Activated T-cell treated with anti-CD3 and anti-CD28 coated beads for 24 hours (primary cell): ENCODE results near the gene PRR18.

Experiments
- DNase-seq: peaks from one replicate; pipeline ENCODE4 v3.0.0-alpha.2; 2020; ENCODE audit warnings: low read depth

PRR18 gene

DNA sequence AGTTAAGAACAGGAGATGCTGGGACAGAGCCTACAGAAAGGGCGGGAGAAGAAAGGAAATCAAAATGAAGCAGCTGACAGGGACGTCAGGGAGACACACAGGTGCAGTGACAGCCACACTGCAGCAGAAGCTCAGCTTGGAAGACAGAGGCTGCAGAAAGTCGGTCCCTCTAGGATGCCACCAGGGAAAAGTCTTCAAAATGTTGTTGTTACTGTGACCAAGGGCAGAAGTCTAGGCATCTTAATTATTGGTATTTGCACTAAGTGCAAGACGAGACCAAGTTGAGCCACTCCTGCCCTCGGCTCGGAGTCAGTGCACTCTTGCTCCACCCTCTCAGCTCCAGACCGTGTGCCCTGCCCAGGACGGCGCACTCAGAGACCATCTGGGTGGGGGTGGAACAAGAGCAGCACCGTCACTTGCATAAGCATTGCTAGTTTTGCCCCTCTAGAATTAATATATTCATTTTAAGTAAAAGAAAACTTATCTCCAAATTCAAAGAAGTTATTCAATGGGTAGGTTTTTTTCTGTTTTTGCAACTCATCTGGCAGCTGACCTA is 2.6 kb downstream of the PRR18 start:
- no peak for DNase-seq

DNA sequence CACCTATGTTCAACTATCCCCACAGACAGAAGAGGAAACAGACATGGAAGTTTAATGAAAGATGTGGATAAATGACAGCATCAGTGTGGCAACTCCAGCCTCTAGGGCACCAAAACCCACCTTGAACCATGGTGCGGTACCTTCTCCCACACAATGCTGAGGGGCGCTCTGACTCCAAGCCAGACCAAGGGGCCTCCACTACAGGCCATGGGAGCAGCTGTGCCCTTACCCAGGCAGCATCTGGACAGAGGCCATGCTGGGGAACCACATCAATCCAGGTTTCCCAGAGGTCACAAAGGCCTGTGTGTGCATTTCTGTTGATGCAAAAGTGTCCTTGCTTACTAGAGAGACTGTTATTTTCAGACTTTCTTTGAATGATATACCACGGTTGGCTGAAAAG is 4.1 kb downstream of the PRR18 start:
- no peak for DNase-seq

DNA sequence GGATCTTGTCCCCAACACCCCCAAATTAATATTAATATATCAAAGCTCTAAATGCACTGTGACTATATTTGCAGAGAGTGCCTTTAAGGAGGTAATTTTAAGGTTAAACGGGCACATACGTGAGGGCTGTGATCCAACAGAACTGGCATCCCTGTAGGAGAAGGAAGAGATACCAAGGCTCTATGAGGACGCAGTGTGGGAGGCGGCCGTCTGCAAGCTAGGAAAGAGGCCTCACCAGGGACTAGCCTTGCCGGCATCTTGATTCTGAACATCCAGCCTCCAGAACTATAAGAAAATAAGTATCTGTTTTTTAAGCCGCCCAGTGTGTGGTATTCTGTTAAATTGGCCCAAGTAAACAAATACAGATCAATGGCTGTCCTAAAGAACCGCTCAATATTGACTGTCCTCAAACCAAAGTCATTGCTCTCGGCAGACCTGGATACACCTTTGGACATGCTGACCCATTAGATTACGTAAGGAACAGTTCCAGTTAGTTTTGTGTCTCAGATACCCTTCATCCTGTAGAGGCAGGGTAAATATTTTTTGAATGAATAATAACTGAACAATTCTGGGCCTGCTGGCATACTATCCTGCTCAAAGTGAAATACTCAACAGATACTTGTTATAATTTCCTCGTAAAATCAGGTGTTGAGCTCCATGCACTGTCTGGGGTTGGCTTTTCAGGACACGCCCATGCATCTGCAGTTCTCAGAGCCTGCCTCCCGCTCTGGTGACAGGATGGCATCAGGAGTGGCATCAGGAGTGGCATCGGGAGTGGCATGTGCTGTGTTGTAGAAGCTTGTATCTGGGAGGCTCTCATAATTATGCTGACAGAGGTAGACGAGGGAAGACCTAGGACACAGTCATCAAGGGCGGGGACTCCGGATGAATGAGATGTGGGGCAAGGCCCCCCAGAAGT is 6.3 kb downstream of the PRR18 start:
- DNase-seq = no peak

DNA sequence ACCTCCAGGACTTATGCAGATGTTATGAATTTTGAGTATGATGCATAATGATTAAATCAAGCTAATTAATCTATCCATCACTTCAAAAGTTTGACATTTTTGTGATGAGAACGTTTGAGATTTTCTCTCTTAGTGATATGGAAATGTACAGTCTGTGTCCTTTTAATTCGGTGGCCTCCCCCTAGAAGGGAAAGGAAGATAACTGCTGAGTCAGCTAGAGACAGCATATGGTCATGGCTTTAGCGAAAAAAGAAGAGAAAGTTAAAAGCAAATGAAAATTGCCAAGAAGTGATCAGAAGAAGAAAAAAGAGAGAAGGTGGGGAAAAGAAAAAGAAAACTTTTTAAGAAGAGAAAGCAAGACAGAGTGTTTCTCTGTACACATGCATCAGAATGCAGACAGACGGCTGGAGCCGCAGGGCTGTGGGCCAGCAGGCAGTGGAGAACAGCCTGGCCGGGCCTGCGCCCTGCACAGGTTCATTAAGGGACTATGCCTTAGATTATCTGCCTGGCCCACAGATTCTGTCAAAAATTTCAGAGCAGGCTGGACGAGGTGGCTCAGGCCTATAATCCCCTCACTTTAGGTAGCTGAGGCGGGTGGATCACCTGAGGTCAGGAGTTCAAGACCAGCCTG is 7.7 kb downstream of the PRR18 start:
- DNase-seq = no peak

DNA sequence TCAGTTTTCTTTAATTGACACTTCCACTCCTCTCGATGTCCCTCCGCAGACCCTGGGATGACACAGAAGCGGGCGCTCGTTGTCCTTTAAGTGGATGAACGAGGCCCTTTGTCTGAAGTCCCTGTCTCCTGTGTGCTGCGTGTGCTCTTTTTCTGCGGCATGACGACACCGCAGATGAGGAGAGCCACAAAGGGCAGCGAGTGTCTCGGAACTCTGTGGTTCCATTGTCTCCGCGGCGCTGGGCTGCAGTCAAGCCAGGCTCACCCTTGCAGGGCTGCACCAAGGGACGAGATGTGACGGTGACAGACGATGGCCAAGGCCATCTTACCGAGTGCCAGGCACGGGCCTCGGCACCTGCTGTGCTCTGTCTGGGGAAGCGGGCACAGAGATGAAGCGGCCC is 10.6 kb downstream of the PRR18 start:
- no peak for DNase-seq

DNA sequence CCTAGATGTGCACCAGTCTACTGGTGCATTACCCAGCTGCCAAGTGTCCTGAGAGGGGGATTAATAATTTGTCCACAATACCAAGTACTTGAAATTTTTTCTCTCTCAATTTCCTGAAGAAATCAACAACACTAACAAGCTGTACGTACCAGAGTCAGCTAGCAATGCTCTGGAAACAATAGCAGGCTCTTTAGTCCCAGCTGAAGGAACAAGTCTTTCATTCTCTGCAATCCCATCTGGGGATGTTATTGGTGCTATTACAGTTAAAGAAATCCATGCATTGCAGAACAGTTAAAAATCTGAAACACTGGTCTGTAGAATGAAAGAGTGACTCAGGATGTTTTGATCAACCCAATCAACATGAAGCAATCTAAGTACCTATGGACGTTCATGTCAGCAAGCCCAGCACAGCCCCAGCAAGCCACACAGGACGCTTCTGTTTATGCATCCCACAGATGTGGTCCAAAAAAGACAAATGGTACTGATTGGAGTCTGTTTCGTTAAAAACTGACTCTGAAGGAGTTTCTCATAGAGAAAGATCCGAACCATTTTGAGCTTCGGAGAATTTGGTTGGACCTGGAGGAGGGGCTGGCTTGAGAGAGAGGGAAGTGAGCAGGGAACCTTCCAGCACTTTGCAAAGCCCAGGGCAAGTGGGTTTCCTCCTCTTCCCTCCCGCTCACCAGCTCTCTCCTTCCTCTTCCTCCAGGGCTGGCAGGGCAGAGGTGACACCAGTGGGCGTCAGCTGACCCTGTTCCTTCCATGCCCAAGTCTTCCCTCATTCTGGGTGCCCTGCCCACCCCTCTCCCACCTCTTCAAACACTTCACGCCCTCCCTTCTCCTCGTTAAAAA is 11.9 kb downstream of the PRR18 start:
- no peak for DNase-seq

DNA sequence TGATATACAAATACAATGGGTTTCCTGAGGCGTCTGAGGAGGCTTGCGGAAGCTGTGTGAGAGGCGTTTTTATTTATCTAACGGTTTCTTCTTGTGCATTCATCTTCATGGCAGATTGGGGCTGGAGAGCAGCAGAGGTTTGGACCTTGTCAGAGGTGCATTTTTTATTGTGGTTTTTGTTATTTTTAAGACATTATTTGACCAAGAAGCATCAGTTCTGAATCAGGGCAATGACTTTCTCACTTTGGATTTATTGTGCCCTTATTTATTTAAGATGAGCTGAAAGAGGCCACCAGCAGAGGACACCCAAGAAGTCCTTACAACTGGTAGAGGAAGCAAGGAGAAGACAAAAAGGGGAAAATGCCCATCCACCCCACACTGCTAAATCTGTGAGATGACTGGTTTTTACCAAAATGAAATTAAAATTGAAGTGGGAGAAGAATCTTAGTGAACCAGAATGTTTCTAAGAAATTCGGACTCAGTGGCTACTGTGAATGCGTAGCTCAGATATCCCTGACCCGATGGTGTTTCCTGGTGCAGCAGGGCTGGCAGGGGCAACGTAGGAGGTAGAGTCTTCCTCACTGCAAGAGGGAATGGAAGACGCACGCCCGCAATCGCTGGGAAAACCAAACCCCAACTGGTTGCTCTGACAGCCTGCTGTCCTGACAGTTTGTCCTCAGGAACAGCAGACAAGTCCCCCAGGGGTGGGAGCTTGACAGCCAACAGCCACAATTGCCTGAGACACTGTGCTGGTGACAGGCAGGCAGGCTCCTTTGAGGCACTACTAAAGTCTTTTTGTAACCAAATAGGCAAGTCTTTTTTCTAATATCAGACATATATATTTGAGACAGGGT is 14.2 kb downstream of the PRR18 start:
- DNase-seq = no peak

DNA sequence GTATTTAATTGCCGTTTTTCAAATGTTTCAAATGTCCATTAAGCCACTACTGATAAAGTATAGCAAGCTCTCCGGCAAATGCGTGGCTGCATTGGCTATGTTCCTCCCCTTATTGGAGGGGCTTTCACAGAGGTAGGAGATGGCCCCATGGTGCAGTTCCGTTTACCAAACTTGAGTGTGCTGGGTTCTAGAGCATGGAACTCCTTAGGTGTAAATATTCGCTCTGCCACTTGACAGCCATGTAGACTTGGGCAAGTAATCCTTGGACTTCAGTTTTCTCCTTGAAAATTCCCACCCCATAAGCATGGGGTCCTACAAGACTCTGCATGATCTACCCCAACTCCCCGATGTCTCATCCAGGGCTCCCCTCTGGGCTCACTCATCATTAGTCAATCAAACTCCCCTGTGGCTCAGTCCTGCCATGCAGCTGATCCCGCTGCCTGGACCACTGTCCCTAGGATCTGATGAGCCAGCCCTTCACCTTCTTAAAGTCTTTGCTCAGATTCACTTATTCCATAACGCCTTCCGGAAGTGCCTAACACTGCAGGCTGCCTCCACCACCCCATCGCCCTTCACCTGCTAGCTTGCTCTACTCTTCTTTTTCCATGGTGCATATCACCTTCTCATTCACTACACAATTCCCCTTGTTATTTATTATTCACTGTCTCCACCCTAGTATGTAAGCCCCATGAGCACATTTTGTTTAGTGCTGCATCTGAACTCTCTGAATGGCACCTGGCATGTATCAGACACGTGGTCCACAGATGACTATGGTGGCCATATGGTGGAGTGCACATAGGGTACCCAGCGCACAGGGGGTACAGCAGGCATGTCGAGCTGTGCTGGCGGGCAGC is 18.8 kb downstream of the PRR18 start:
- DNase-seq = no peak

DNA sequence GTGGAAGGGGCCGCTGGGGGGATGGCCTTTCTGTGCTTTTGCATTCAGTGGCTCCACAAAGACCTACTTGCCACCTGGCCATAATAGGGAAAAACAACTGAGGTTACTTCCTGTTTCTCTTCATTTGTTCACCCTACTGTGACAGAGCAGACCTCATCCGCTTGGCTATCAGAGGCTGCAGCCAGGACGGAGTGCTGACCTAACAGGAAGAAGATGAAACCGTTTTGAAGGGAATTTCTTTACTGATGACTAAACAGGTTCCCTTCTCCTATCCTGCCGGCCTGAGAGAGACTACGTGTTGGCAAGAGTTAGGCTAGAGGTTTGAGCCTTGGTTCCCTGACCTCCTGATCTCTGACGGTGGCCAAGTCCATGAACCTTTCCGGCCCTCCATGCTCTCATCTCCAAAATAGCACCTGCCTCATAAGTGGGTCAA is 21.3 kb downstream of the PRR18 start:
- no peak for DNase-seq

DNA sequence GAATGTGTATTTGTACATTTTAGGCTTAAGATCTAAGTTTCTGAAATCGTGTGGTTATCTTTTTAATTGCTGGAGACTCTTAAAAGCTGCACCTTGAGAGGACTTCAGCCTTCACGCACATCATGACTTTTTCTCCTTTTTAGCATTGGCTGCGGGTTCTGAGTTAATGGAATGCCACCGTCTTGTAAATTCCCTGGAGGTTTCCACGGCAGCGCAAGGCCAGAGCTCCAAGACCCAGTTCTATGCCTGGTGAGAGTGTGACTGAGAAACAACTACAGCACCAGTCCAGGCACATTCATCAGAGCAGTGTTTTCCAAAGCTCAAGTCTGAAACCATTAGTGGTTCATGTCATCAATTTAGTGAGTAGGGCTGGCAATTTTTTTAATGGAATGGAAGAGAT is 23.0 kb downstream of the PRR18 start:
- no peak for DNase-seq

DNA sequence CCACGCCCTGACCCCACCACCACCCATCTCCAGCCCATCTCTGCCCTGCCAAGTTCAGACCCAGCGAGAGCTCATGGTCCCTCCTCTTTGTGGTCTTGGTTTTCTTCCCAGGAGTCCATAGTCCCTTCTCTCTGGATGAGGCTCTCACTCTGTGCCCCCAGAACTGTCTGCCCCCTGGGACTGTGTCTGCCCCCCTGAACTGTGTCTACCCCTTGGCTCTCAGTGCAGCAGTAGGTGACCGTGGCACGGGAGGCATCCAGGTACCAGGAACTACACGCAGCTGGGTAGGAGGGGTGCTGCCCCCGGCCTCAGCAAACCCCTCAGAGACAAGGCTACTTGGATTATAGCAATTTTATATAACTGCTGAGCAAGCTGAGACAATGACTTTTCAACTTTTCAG is 23.6 kb downstream of the PRR18 start:
- no peak for DNase-seq

DNA sequence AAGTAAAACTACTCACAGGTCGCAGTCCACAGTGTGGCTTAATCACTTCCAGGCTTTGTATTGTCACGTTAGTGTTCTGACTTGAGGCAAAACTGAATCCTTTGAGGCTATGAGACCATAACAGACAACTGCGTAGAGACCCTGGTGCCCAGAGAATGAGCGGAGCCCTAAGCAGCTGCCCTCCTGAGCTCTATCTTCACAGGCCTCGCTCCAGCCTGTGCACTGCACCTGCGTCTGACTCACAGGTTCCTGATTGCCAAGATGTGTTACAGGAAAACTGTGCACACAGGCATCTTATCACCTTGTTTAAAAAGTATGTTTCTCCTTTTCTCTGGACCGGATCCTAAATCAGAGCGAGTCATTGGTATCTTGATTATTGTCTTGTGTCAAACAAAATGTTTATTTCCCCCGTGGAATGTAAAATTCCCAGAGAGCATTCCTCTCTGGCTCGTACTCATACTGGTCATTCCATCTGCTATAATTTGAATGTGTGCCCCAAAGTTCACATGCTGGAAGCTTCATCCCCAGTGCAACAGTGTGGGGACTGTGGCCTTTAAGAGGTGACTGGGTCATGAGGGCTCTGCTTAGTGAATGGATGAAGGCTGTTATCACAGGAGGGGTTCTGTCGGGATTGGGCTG is 25.7 kb downstream of the PRR18 start:
- no peak for DNase-seq

DNA sequence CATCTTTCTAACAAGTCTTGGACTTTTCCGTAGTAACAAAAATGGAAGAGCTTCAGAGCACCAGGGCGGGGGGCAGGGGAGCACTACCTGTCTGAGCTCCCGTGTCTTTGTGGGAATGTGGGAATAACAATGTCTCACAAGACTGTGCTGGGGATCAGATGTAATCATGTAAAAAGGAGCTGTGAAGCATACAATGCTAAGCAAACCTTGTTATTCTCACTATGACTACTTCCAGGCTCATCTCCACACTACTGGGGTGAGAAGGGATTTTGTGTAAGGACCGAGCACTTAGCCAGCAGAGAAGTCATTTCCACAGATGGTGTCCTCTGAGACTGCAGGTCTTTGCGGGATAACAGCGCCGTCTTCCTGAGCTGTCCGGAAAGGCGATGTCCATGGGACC is 27.1 kb downstream of the PRR18 start:
- DNase-seq = no peak

DNA sequence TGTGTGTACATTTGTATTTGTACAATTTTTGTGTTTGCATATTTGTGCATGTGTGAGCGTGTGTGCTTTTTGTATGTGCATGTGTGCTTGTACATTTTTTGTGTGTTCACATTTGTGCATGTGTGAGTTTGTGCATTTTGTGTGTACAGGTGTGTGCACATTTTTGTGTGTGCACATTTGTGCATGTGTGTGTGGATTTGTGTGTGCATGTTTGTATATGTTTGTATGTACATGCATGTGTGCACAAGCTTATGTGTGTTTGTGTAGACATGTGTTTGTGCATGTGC is 28.9 kb downstream of the PRR18 start:
- DNase-seq = no peak

DNA sequence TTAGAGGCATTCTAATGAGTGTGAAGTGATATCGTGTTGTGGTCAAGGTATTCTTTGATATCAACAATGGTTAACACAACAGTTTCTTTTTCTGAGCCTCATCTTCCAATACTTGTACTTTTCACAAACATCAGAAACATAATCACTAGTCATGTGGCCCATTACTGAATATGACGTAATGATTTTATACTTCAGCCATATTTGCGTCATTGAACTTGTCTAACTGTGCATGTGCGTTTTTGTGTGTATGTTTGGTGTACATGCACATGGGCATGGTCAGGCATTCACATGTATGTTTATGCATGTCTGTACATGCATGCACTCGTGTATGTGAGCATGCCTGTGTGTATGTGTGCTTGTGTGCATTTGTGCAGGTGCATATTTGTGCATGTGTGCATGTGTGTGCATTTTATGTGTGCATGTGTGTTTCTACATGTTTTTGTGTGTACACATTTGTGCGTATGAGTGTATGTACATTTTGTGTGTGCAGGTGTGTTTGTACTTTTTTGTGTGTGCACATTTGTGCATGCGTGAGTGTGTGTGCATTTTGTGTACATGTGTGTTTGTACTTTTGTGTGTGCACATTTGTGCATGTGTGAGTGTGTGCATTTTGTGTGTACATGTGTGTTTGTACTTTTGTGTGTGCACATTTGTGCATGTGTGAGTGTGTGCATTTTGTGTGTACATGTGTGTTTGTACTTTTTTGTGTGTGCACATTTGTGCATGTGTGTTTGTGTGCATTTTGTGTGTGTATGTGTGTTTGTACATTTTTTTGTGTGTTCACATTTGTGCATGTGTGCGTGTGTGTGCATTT is 29.4 kb downstream of the PRR18 start:
- DNase-seq = no peak

DNA sequence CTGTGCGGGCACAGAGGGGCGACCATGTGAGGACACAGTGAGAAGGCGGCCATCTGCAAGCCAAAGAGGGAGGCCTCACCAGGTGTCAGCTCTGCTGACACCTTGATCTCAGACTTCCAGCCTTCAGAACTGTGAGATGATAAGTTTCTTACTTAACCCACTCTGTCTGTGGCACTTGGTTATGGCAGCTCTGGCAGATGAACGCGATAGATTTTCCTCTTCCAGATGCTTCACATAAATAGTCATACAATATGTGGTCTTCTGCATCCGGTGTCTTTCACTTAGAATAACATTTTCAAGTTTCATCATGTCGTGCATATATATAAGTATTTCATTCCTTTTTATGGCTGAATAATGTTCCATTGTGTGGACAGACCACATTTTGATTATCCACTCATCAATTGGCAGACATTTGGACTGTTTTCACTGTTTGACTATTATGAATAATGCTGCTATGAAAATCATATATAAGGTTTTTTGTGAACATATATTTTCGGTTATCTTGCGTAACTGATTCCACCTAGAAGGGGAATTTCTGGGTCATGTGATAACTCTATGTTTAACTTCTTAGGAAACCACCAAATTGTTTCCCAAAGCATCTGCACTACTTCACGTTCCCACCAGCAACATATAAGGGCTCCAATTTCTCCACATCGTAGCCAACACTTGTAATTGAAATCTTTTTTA is 30.2 kb downstream of the PRR18 start:
- no peak for DNase-seq

DNA sequence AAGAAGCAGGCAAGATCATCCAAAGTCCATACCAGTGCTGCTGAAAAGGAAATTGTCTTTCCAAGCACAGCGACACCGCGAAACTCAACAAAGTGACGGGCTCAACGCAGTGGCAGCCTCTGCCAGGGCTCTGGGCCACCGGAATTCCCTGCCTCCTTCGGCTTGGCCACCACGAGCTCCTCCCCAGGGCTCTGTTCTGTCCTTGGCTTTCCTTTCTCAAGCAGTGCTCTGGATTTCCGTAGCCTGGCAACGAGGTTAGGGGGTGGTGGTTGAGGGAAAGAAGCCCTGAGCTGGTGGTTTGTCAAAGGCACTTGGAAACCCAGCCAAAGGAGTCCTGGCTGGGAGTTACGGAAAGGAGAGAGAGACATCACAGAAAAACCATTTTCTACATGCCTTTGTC is 31.2 kb downstream of the PRR18 start:
- DNase-seq = no peak

DNA sequence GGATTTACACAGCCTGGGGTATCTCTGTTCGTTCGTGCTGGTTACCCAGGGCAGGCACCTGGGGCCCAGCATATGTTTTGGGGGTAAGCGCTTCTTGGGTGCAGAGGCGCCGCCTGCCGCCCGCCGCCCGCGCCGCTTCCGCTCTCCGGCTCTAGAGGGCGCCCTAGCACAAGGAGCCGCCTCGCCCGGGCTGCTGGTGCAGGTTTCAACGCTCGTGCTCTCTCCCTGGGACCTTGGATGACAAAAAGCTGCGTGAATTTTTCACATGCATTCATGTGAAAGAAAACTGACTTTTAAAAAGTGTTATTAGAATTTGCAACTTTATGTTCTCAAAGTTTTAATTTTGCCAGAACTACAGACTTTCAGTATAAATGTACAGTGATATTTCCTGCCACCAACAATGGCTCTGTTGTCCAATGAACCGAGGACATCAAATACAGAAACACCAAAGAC is 32.5 kb downstream of the PRR18 start:
- peak; percentile 80 for DNase-seq
